SIG-M5 (cell line): ENCODE results near the gene C20orf173.

Experiments used
- DNase-seq: peaks from one replicate; lab custom pipeline; 2025; lab: John Stamatoyannopoulos, UW

Gene C20orf173

GRCh38 chr20:35506872-35507638 is 22.4 kb downstream of the C20orf173 start:
- DNase-seq = no peak

GRCh38 chr20:35506179-35506578 is 23.3 kb downstream of the C20orf173 start:
- no peak for DNase-seq

- no peak for DNase-seq
Measured at GRCh38 chr20:35504751-35505150, 24.7 kb downstream of the C20orf173 start.

- DNase-seq = no peak
Measured at GRCh38 chr20:35503841-35504561, 25.5 kb downstream of the C20orf173 start.

GRCh38 chr20:35503281-35503680 is 26.2 kb downstream of the C20orf173 start:
- DNase-seq = no peak

GRCh38 chr20:35502352-35502751 is 27.1 kb downstream of the C20orf173 start:
- no peak for DNase-seq

GRCh38 chr20:35499271-35499670 is 30.2 kb downstream of the C20orf173 start:
- DNase-seq = no peak

GRCh38 chr20:35497780-35498189 is 31.7 kb downstream of the C20orf173 start:
- DNase-seq = no peak

- no peak for DNase-seq
Measured at GRCh38 chr20:35497320-35497719, 32.1 kb downstream of the C20orf173 start.

GRCh38 chr20:35496481-35496880 is 33.0 kb downstream of the C20orf173 start:
- DNase-seq = no peak

- DNase-seq = no peak
Measured at GRCh38 chr20:35492352-35492751, 37.1 kb downstream of the C20orf173 start.

- no peak for DNase-seq
Measured at GRCh38 chr20:35491823-35492222, 37.6 kb downstream of the C20orf173 start.

- peak; percentile 43 for DNase-seq
Measured at GRCh38 chr20:35490736-35491181, 38.7 kb downstream of the C20orf173 start.

GRCh38 chr20:35489717-35490116 is 39.7 kb downstream of the C20orf173 start:
- no peak for DNase-seq

GRCh38 chr20:35487479-35487878 is 42.0 kb downstream of the C20orf173 start:
- no peak for DNase-seq

- DNase-seq = no peak
Measured at GRCh38 chr20:35479798-35480197, 49.7 kb downstream of the C20orf173 start.

- DNase-seq = no peak
Measured at GRCh38 chr20:35478804-35479472, 50.5 kb downstream of the C20orf173 start.
